H1 (cell line): Measurements from ENCODE around the gene CLCA1. TPM values are rescaled to one million over a fixed set of nuclear protein-coding genes. Genes with fewer than 3 reads are reported as not detected.

Experiments used
- CTCF ChIA-PET: fragments of 300-600 bp; sonication (Branson Sonifier 250); formaldehyde crosslinking; loops from one replicate; lab custom pipeline; 2021; ENCODE audit not compliant: partially characterized antibody; lab: Charles Lee
- POLR2A ChIA-PET: fragments of 300-600 bp; sonication (Branson Sonifier 250); formaldehyde crosslinking; loops from one replicate; lab custom pipeline; 2021; ENCODE audit warnings: inconsistent platforms; ENCODE audit not compliant: partially characterized antibody; lab: Charles Lee
- DNase-seq, 2 experiments: peaks; one replicate each; pipeline versions ENCODE4 v3.0.0 to v3.0.0-alpha.2; 2010 to 2022; ENCODE audit warnings: low spot score in 2 of 2, low read depth in 1 of 2, mixed read lengths in 1 of 2
- FAIRE-seq: peaks from 2 replicates; lab custom pipeline; 2011; peaks lifted over from hg19 to GRCh38; lab: Jason Lieb, UNC
- H2AFZ ChIP-seq: 2 replicates; pipeline ENCODE4 v1.8.1; 2012; ENCODE audit warnings: low read length, inconsistent platforms
- H2AK5ac ChIP-seq: 2 replicates; pipeline ENCODE4 v1.6.1; 2013; ENCODE audit warnings: low read depth, low read length
- H2BK120ac ChIP-seq: replicated peaks from 2 replicates; pipeline ENCODE3; 2013; ENCODE audit warnings: low read depth, low read length, inconsistent platforms
- H2BK12ac ChIP-seq: 2 replicates; pipeline ENCODE4 v1.6.1; 2013; ENCODE audit warnings: low read depth, low read length
- H2BK15ac ChIP-seq: 2 replicates; pipeline ENCODE4 v1.6.1; 2013; ENCODE audit warnings: low read length
- H2BK20ac ChIP-seq: 2 replicates; pipeline ENCODE4 v1.6.1; 2013; ENCODE audit warnings: low read length
- H2BK5ac ChIP-seq: 2 replicates; pipeline ENCODE4 v1.6.1; 2013; ENCODE audit warnings: low read depth, low read length
- H3K14ac ChIP-seq: 2 replicates; pipeline ENCODE4 v1.6.1; 2013; ENCODE audit warnings: inconsistent platforms; ENCODE audit not compliant: insufficient read length
- H3K18ac ChIP-seq: 2 replicates; pipeline ENCODE4 v1.6.1; 2013; ENCODE audit warnings: low read length; ENCODE audit errors: extremely low read depth
- H3K23ac ChIP-seq: 2 replicates; pipeline ENCODE4 v1.6.1; 2013; ENCODE audit warnings: inconsistent platforms; ENCODE audit not compliant: insufficient read length
- H3K23me2 ChIP-seq: 2 replicates; pipeline ENCODE4 v1.6.1; 2013; ENCODE audit warnings: low read depth, low read length
- H3K27ac ChIP-seq: 2 replicates; pipeline ENCODE4 v1.6.1; 2011; ENCODE audit warnings: low read depth, low read length, inconsistent platforms
- H3K27me3 ChIP-seq, 4 experiments: replicated peaks in 1 of 4; 1 replicate in 1 of 4; 2 replicates in 3 of 4; pipeline versions ENCODE4 v1.6.1 to v1.8.1; 2011 to 2013; ENCODE audit warnings: low read length in 3 of 4, mild to moderate bottlenecking in 3 of 4, inconsistent platforms in 2 of 4, mixed read lengths in 2 of 4, moderate library complexity in 1 of 4; ENCODE audit not compliant: control insufficient read depth in 3 of 4, insufficient read depth in 3 of 4; ENCODE audit errors: extremely low read depth in 1 of 4
- H3K36me3 ChIP-seq, 4 experiments: 2 replicates each; pipeline versions ENCODE4 v1.6.1 to v1.8.1; 2011 to 2013; ENCODE audit warnings: mild to moderate bottlenecking in 4 of 4, low read length in 3 of 4, moderate library complexity in 2 of 4, control low read depth in 1 of 4, inconsistent platforms in 1 of 4; ENCODE audit not compliant: insufficient read depth in 4 of 4, control insufficient read depth in 2 of 4
- H3K4ac ChIP-seq: replicated peaks from 2 replicates; pipeline ENCODE3; 2013; ENCODE audit warnings: low read length, low read depth, mixed read lengths, inconsistent platforms; ENCODE audit not compliant: insufficient read length
- H3K4me1 ChIP-seq, 4 experiments: replicated peaks in 1 of 4; 1 replicate in 1 of 4; 2 replicates in 3 of 4; pipeline versions ENCODE4 v1.6.1 to v1.8.1; 2011 to 2013; ENCODE audit warnings: low read length in 3 of 4, inconsistent platforms in 2 of 4, mixed read lengths in 1 of 4; ENCODE audit not compliant: insufficient read depth in 4 of 4, control insufficient read depth in 3 of 4
- H3K4me2 ChIP-seq, 2 experiments: 2 replicates each; pipeline versions ENCODE4 v1.6.1 to v1.8.1; 2011 to 2013; ENCODE audit warnings: low read depth in 2 of 2, low read length in 2 of 2, control low read depth in 1 of 2, inconsistent platforms in 1 of 2, mild to moderate bottlenecking in 1 of 2; ENCODE audit not compliant: insufficient read depth in 1 of 2
- H3K4me3 ChIP-seq, 4 experiments: fragments of 200-600, 300-600 bp in 1 of 4; sonication (generic), shearing (Covaris generic), sonication (Bioruptor Twin) in 1 of 4; 2 replicates each; pipeline versions ENCODE4 v1.5.1 to v1.8.1; 2011 to 2016; ENCODE audit warnings: low read length in 4 of 4, low read depth in 3 of 4, control low read depth in 2 of 4, inconsistent platforms in 2 of 4, mild to moderate bottlenecking in 2 of 4, mixed read lengths in 1 of 4, moderate library complexity in 1 of 4; ENCODE audit not compliant: insufficient read depth in 2 of 4; ENCODE audit errors: extremely low read depth in 1 of 4
- H3K56ac ChIP-seq: replicated peaks from 2 replicates; pipeline ENCODE3; 2013; ENCODE audit warnings: low read depth, mild to moderate bottlenecking, mixed read lengths, low read length, inconsistent platforms; ENCODE audit not compliant: insufficient read length
- H3K79me1 ChIP-seq: 2 replicates; pipeline ENCODE4 v1.6.1; 2013; ENCODE audit warnings: low read depth, low read length, control low read depth
- H3K79me2 ChIP-seq, 2 experiments: 2 replicates each; pipeline versions ENCODE4 v1.6.1 to v1.8.1; 2012 to 2013; ENCODE audit warnings: low read length in 2 of 2, mild to moderate bottlenecking in 2 of 2, inconsistent platforms in 1 of 2; ENCODE audit not compliant: insufficient read depth in 2 of 2, control insufficient read depth in 1 of 2
- H3K9ac ChIP-seq, 4 experiments: replicated peaks in 1 of 4; 1 replicate in 1 of 4; 2 replicates in 3 of 4; pipeline versions ENCODE4 v1.6.1 to v1.8.1; 2011 to 2013; ENCODE audit warnings: low read depth in 3 of 4, low read length in 3 of 4, control low read depth in 2 of 4, mild to moderate bottlenecking in 2 of 4, moderate library complexity in 2 of 4, inconsistent platforms in 1 of 4; ENCODE audit errors: extremely low read depth in 1 of 4
- H3K9me3 ChIP-seq, 2 experiments: 2 replicates each; pipeline versions ENCODE4 v1.6.1 to v1.8.1; 2012 to 2013; ENCODE audit warnings: mild to moderate bottlenecking in 2 of 2, moderate library complexity in 2 of 2, control low read depth in 1 of 2, inconsistent platforms in 1 of 2, low read depth in 1 of 2, low read length in 1 of 2, mixed read lengths in 1 of 2; ENCODE audit not compliant: insufficient read depth in 2 of 2
- H4K20me1 ChIP-seq, 2 experiments: replicated peaks in 1 of 2; 2 replicates each; pipeline versions ENCODE3 to v1.8.1; 2011 to 2013; ENCODE audit warnings: inconsistent platforms in 2 of 2, low read length in 2 of 2, mild to moderate bottlenecking in 1 of 2; ENCODE audit not compliant: insufficient read depth in 2 of 2, control insufficient read depth in 1 of 2
- H4K5ac ChIP-seq: 2 replicates; pipeline ENCODE4 v1.6.1; 2013; ENCODE audit warnings: low read length, low read depth, mixed read lengths, inconsistent platforms; ENCODE audit not compliant: insufficient read length
- H4K8ac ChIP-seq: 2 replicates; pipeline ENCODE4 v1.8.0; 2013; ENCODE audit warnings: mild to moderate bottlenecking, moderate library complexity, low read length, inconsistent platforms; ENCODE audit not compliant: insufficient read depth; ENCODE audit errors: extremely low read depth
- H4K91ac ChIP-seq: replicated peaks from 2 replicates; pipeline ENCODE3; 2013; ENCODE audit warnings: low read length, mixed read lengths, inconsistent platforms; ENCODE audit not compliant: insufficient read length
- BCL11A ChIP-seq, 2 experiments: IDR thresholded peaks; one replicate each; pipeline ENCODE4 v1.6.1; 2011; ENCODE audit warnings: low read depth in 2 of 2, low read length in 2 of 2, mild to moderate bottlenecking in 2 of 2
- BRCA1 ChIP-seq: IDR thresholded peaks from 2 replicates; pipeline ENCODE4 v1.6.1; 2012; ENCODE audit warnings: low read depth, low read length, improper control_type of control experiment
- CREB1 ChIP-seq: IDR thresholded peaks from 2 replicates; pipeline ENCODE4 v1.6.1; 2012; ENCODE audit warnings: inconsistent platforms
- JUND ChIP-seq: IDR thresholded peaks from 2 replicates; pipeline ENCODE4 v1.6.1; 2011; ENCODE audit warnings: mild to moderate bottlenecking, improper control_type of control experiment, low read length
- PHF8 ChIP-seq: fragments of 200-600 bp; sonication (generic); conservative IDR thresholded peaks from 2 replicates; pipeline ENCODE4 v1.7.1; 2012; ENCODE audit warnings: low read depth, mild to moderate bottlenecking, inconsistent platforms, low read length, moderate library complexity
- RFX5 ChIP-seq: IDR thresholded peaks from 2 replicates; pipeline ENCODE4 v1.6.1; 2011; ENCODE audit warnings: low read depth, low read length, improper control_type of control experiment, borderline replicate concordance
- SIN3A ChIP-seq, 2 experiments: IDR thresholded peaks in 1 of 2; conservative IDR thresholded peaks in 1 of 2; 2 replicates each; pipeline ENCODE4 v1.6.1; 2011 to 2012; ENCODE audit warnings: low read length in 2 of 2, improper control_type of control experiment in 1 of 2, low read depth in 1 of 2, mild to moderate bottlenecking in 1 of 2
- WGBS, 2 experiments: shearing (Covaris generic) in 1 of 2; methylation state at CpG; one replicate each; pipeline versions ENCODE4 v1.1.6 to v1.1.7; 2013 to 2015; ENCODE audit warnings: low lambda C conversion rate in 2 of 2, mixed read lengths in 2 of 2, inconsistent platforms in 1 of 2, low coverage in 1 of 2, missing lambda C conversion rate in 1 of 2; ENCODE audit not compliant: insufficient replicate concordance in 2 of 2, insufficient coverage in 1 of 2, insufficient read length in 1 of 2; ENCODE audit errors: extremely low coverage in 1 of 2, missing lambda C conversion rate in 1 of 2; 5-methylcytosine and 5-hydroxymethylcytosine counted together
- polyA plus RNA-seq, 7 experiments: library from polyadenylated mRNA; depleted of rRNA in 3 of 7; stranded (reverse) in 5 of 7; unstranded in 2 of 7; fragments of >200 nt in 5 of 7; fragments of 200-250 nt in 2 of 7; gene quantifications; 1 replicate in 5 of 7; 2 replicates in 1 of 7; 4 replicates in 1 of 7; pipeline versions ENCODE4 v1.2.1 to v1.2.3, GENCODE V29; 2011 to 2013; ENCODE audit warnings: missing spikeins in 2 of 7, mixed read lengths in 2 of 7
- total RNA-seq: library from RNA; stranded (reverse); fragmentation: NEBNext Ultra II Directional; extraction: Animal tissue kit (Norgen Biotek cat#: 25700); gene quantifications from 2 replicates; pipeline ENCODE4 v1.2.1, GENCODE V29; 2021
- TF ChIP-seq, protein P1 (sequence below): IDR thresholded peaks from 2 replicates; pipeline ENCODE4 v1.6.1; 2012; ENCODE audit warnings: low read length, inconsistent platforms
- TF ChIP-seq, protein P2 (sequence below): IDR thresholded peaks from 2 replicates; pipeline ENCODE4 v1.6.1; 2012; ENCODE audit warnings: inconsistent platforms

The CLCA1 gene
- total and polyA plus RNA-seq, 2 of the 8 experiments (the other 6 are each of a cell fraction or from before 2014, with no cell fraction given): not detected

- H2BK5ac ChIP-seq: no peak overlapping the region
- H3K4ac ChIP-seq: no peak overlapping the region
- H3K9me3 ChIP-seq: no peaks in the 10 kb centered on the region
- ChIA-PET POLR2A (interaction anchor here (1.2 kb wide), 1 partner anchor 28 kb away, joined by 3 read pairs; no protein-coding TSS in a partner anchor), CTCF (interaction anchor here (0.6 to 7.9 kb wide), 4 partner anchors 13 to 709 kb away, joined by 3 to 49 read pairs (median 14); no protein-coding TSS in a partner anchor)
- H3K9ac ChIP-seq: no peak overlapping the region
- H3K56ac ChIP-seq: no peak overlapping the region
- H4K20me1 ChIP-seq: no peaks in the 10 kb centered on the region
- H3K27me3 ChIP-seq: no peaks in the 10 kb centered on the region
- no peak overlapping the region for H2BK12ac ChIP-seq
- H3K4me2 ChIP-seq: no peak overlapping the region
- H4K5ac ChIP-seq: no peak overlapping the region
- no peak overlapping the region for H2AFZ ChIP-seq
- H3K36me3 ChIP-seq: no peaks in the 10 kb centered on the region
- H2BK120ac ChIP-seq: no peak overlapping the region
- no peak overlapping the region for H4K91ac ChIP-seq
- H3K4me3 ChIP-seq: no peak overlapping the region
- no peak for DNase-seq
- no peak overlapping the region for H2BK15ac ChIP-seq
- no peak overlapping the region for H2AK5ac ChIP-seq
- FAIRE-seq: no peak
- no peak overlapping the region for H3K27ac ChIP-seq
- no peak overlapping the region; the same call in 1 of the 2 replicates for H4K8ac ChIP-seq
- no peak overlapping the region for H2BK20ac ChIP-seq
- no peaks in the 10 kb centered on the region for H3K79me1 ChIP-seq
- 84% methylated on average over 4 of the region's 4 CpGs; no CpG with 5 or more reads in 1 of the 2 experiments for WGBS, 2 experiments
- no peak overlapping the region for H3K14ac ChIP-seq
- H3K23me2 ChIP-seq: no peaks in the 10 kb centered on the region; the same call in 1 of the 2 replicates
- no peaks in the 10 kb centered on the region for H3K79me2 ChIP-seq
- H3K23ac ChIP-seq: no peak overlapping the region
- no peak overlapping the region for H3K18ac ChIP-seq
- H3K4me1 ChIP-seq: no peaks in the 10 kb centered on the region
- TF ChIP-seq, protein P1, sequence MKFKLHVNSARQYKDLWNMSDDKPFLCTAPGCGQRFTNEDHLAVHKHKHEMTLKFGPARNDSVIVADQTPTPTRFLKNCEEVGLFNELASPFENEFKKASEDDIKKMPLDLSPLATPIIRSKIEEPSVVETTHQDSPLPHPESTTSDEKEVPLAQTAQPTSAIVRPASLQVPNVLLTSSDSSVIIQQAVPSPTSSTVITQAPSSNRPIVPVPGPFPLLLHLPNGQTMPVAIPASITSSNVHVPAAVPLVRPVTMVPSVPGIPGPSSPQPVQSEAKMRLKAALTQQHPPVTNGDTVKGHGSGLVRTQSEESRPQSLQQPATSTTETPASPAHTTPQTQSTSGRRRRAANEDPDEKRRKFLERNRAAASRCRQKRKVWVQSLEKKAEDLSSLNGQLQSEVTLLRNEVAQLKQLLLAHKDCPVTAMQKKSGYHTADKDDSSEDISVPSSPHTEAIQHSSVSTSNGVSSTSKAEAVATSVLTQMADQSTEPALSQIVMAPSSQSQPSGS: no peak
- TF ChIP-seq RFX5 (no peak), PHF8 (no peak), BCL11A (IDR thresholded peaks at IDR 0.05; ENCODE audit: low read depth in 2 of 2, low read length in 2 of 2) (no peak), SIN3A (conservative IDR thresholded peaks at IDR 0.05 in 1 of 2, IDR thresholded peaks at IDR 0.05 in 1 of 2; ENCODE audit: low read depth in 1 of 2, low read length in 2 of 2) (no peak), JUND (no peak), CREB1 (no peak), BRCA1 (no peak)
- TF ChIP-seq, protein P2, sequence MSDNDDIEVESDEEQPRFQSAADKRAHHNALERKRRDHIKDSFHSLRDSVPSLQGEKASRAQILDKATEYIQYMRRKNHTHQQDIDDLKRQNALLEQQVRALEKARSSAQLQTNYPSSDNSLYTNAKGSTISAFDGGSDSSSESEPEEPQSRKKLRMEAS: no peak
Observed at GRCh38 chr1:86487131-86487810, 18.5 kb downstream of the CLCA1 start.
